Liver (tissue), 9 donors: ENCODE results near the gene C11orf68. TPM values are rescaled to one million over a fixed set of nuclear protein-coding genes. Genes with fewer than 3 reads are reported as not detected.

Experiments
- DNase-seq: peaks from one replicate; pipeline ENCODE4 v3.0.0-alpha.2; 2017; ENCODE audit warnings: low spot score
- H3K27ac ChIP-seq, 2 donors: one replicate each; pipeline ENCODE4 v1.7.0; 2013; ENCODE audit warnings: inconsistent platforms in 2 of 2, low read length in 2 of 2, control low read depth in 1 of 2, low read depth in 1 of 2, mild to moderate bottlenecking in 1 of 2
- H3K27me3 ChIP-seq, 4 donors: one replicate each; pipeline versions ENCODE4 v1.6.1 to v1.7.0; 2013; ENCODE audit warnings: low read length in 3 of 4, inconsistent platforms in 1 of 4, mild to moderate bottlenecking in 1 of 4, moderate library complexity in 1 of 4; ENCODE audit not compliant: control insufficient read depth in 4 of 4, insufficient read depth in 4 of 4
- H3K36me3 ChIP-seq, 4 donors: one replicate each; pipeline versions ENCODE4 v1.6.1 to v1.7.0; 2013; ENCODE audit warnings: low read length in 3 of 4, mild to moderate bottlenecking in 3 of 4, low read depth in 1 of 4, moderate library complexity in 1 of 4; ENCODE audit not compliant: control insufficient read depth in 4 of 4, insufficient read depth in 3 of 4
- H3K4me1 ChIP-seq, 4 donors: one replicate each; pipeline versions ENCODE4 v1.6.1 to v1.7.0; 2013; ENCODE audit warnings: low read length in 3 of 4, mild to moderate bottlenecking in 3 of 4, moderate library complexity in 1 of 4; ENCODE audit not compliant: control insufficient read depth in 4 of 4, insufficient read depth in 4 of 4
- H3K4me3 ChIP-seq, 3 donors: one replicate each; pipeline versions ENCODE4 v1.6.1 to v1.7.0; 2013; ENCODE audit warnings: low read length in 3 of 3, control low read depth in 1 of 3, low read depth in 1 of 3, mild to moderate bottlenecking in 1 of 3
- H3K9ac ChIP-seq, 2 donors: one replicate each; pipeline ENCODE4 v1.7.0; 2013; ENCODE audit warnings: low read length in 2 of 2, mild to moderate bottlenecking in 2 of 2, moderate library complexity in 2 of 2, control low read depth in 1 of 2, low read depth in 1 of 2
- H3K9me3 ChIP-seq, 4 donors: one replicate each; pipeline versions ENCODE4 v1.6.1 to v1.7.0; 2013; ENCODE audit warnings: low read length in 3 of 4; ENCODE audit not compliant: control insufficient read depth in 4 of 4
- EGR1 ChIP-seq, 2 donors: IDR thresholded peaks; 2 replicates each; pipeline ENCODE4 v1.6.1; 2016 to 2018; ENCODE audit warnings: antibody characterized with exemption in 2 of 2, low read depth in 2 of 2
- FOXA1 ChIP-seq: IDR thresholded peaks from 2 replicates; pipeline ENCODE4 v1.6.1; 2016; ENCODE audit warnings: antibody characterized with exemption
- FOXA2 ChIP-seq: IDR thresholded peaks from 2 replicates; pipeline ENCODE4 v1.6.1; 2016; ENCODE audit warnings: antibody characterized with exemption
- GABPA ChIP-seq, 2 donors: IDR thresholded peaks in 1 of 2; conservative IDR thresholded peaks in 1 of 2; 2 replicates each; pipeline ENCODE4 v1.6.1; 2016; ENCODE audit warnings: antibody characterized with exemption in 2 of 2, mild to moderate bottlenecking in 1 of 2, moderate library complexity in 1 of 2
- HNF4G ChIP-seq: IDR thresholded peaks from 2 replicates; pipeline ENCODE4 v1.6.1; 2016; ENCODE audit warnings: antibody characterized with exemption
- JUND ChIP-seq, 2 donors: IDR thresholded peaks; 2 replicates each; pipeline ENCODE4 v1.6.1; 2016; ENCODE audit warnings: antibody characterized with exemption in 2 of 2
- NR2F2 ChIP-seq: IDR thresholded peaks from 2 replicates; pipeline ENCODE4 v1.6.1; 2016; ENCODE audit warnings: antibody characterized with exemption
- RAD21 ChIP-seq, 2 donors: IDR thresholded peaks; 2 replicates each; pipeline ENCODE4 v1.6.1; 2016; ENCODE audit warnings: antibody characterized with exemption in 2 of 2, mild to moderate bottlenecking in 2 of 2
- REST ChIP-seq: IDR thresholded peaks from 2 replicates; pipeline ENCODE4 v1.6.1; 2016; ENCODE audit warnings: antibody characterized with exemption, mild to moderate bottlenecking
- RXRA ChIP-seq, 2 donors: IDR thresholded peaks; 2 replicates each; pipeline ENCODE4 v1.6.1; 2017 to 2018; ENCODE audit warnings: antibody characterized with exemption in 2 of 2, mild to moderate bottlenecking in 1 of 2
- SP1 ChIP-seq: IDR thresholded peaks from 2 replicates; pipeline ENCODE4 v1.6.1; 2018; ENCODE audit warnings: antibody characterized with exemption, mild to moderate bottlenecking
- TAF1 ChIP-seq: conservative IDR thresholded peaks from 2 replicates; pipeline ENCODE4 v1.6.1; 2016; ENCODE audit warnings: antibody characterized with exemption, mild to moderate bottlenecking
- YY1 ChIP-seq: IDR thresholded peaks from 2 replicates; pipeline ENCODE4 v1.6.1; 2016; ENCODE audit warnings: antibody characterized with exemption, mild to moderate bottlenecking
- ZBTB33 ChIP-seq: IDR thresholded peaks from 2 replicates; pipeline ENCODE4 v1.6.1; 2016; ENCODE audit warnings: antibody characterized with exemption
- WGBS: extraction: QIAGEN DNeasy Blood & Tissue Kit; methylation state at CpG from one replicate; pipeline ENCODE4 v1.1.7; 2013; 5-methylcytosine and 5-hydroxymethylcytosine counted together
- polyA plus RNA-seq, 2 donors: library from polyadenylated mRNA; stranded (reverse) in 1 of 2; unstranded in 1 of 2; fragments of 200-250 nt in 1 of 2; fragments of >200 nt in 1 of 2; fragmentation: Nextera tagmentation in 1 of 2; extraction: Ambion mirVana in 1 of 2; gene quantifications; one replicate each; pipeline versions ENCODE4 v1.2.1 to v1.2.3, GENCODE V29; 2013 to 2015
- total RNA-seq, 2 donors: library from RNA; depleted of rRNA; stranded (reverse); fragments of >200 nt; gene quantifications; one replicate each; pipeline ENCODE4 v1.2.3, GENCODE V29; 2014
- TF ChIP-seq, protein P1 (sequence below): fragments of 150-350 bp; IDR thresholded peaks from 2 replicates; pipeline ENCODE4 v1.5.1; 2017; ENCODE audit warnings: improper control_type of control experiment, low read depth, low read length; ENCODE audit not compliant: missing input control
- TF ChIP-seq, protein P2 (sequence below): IDR thresholded peaks from 2 replicates; pipeline ENCODE4 v1.6.1; 2016; ENCODE audit warnings: antibody characterized with exemption
- TF ChIP-seq, protein P3 (sequence below): IDR thresholded peaks from 2 replicates; pipeline ENCODE4 v1.6.1; 2016; ENCODE audit warnings: antibody characterized with exemption
- donor health status: healthy.
- donor health status: healthy.
- donor health status: healthy.
- donor health status: healthy.
- donor health status: healthy.

The C11orf68 gene
- total and polyA plus RNA-seq, 4 donors: 4.4 to 15.4 (median 11.2) TPM

- TF ChIP-seq, protein P1, sequence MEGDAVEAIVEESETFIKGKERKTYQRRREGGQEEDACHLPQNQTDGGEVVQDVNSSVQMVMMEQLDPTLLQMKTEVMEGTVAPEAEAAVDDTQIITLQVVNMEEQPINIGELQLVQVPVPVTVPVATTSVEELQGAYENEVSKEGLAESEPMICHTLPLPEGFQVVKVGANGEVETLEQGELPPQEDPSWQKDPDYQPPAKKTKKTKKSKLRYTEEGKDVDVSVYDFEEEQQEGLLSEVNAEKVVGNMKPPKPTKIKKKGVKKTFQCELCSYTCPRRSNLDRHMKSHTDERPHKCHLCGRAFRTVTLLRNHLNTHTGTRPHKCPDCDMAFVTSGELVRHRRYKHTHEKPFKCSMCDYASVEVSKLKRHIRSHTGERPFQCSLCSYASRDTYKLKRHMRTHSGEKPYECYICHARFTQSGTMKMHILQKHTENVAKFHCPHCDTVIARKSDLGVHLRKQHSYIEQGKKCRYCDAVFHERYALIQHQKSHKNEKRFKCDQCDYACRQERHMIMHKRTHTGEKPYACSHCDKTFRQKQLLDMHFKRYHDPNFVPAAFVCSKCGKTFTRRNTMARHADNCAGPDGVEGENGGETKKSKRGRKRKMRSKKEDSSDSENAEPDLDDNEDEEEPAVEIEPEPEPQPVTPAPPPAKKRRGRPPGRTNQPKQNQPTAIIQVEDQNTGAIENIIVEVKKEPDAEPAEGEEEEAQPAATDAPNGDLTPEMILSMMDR: no peak
- TF ChIP-seq HNF4G: no peak
- no peak for TF ChIP-seq ZBTB33
Measured at GRCh38 chr11:65921876-65922275, 3.0 kb upstream of the C11orf68 start (continued).

- WGBS: 94% methylated on average over 12 of the region's 12 CpGs
- Histone ChIP-seq H3K27ac (no peak overlapping the region), H3K4me3 (no peak overlapping the region), H3K9ac (no peak overlapping the region), H3K9me3 (no peaks in the 10 kb centered on the region), H3K4me1 (peaks cover 7 to 31% (median 21%) of the 10 kb centered on the region in 4 donors), H3K27me3 (no peaks in the 10 kb centered on the region), H3K36me3 (peaks cover 0 to 9% (median 4%) of the 10 kb centered on the region in 4 donors)
- no peak for DNase-seq
- TF ChIP-seq, protein P2, sequence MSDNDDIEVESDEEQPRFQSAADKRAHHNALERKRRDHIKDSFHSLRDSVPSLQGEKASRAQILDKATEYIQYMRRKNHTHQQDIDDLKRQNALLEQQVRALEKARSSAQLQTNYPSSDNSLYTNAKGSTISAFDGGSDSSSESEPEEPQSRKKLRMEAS: no peak
- no peak for TF ChIP-seq GABPA (IDR thresholded peaks at IDR 0.05 in 1 of 2, conservative IDR thresholded peaks at IDR 0.05 in 1 of 2)
- no peak for TF ChIP-seq NR2F2
- TF ChIP-seq TAF1: no peak
Measured at GRCh38 chr11:65921033-65921555, 2.2 kb upstream of the C11orf68 start.

GRCh38 chr11:65920372-65920802 lies 1.5 kb upstream of the C11orf68 start:
- 78% methylated on average over 15 of the region's 15 CpGs for WGBS
- Histone ChIP-seq H3K9me3 (no peaks in the 10 kb centered on the region), H3K27ac (no peak overlapping the region), H3K4me1 (peaks cover 7 to 31% (median 21%) of the 10 kb centered on the region in 4 donors), H3K9ac (peak overlapping the region in 1 of 2 donors; percentile 27), H3K36me3 (peaks cover 0 to 9% (median 4%) of the 10 kb centered on the region in 4 donors), H3K27me3 (no peaks in the 10 kb centered on the region), H3K4me3 (peak overlapping the region in 2 of 3 donors; percentile 76 to 86)
- peak; percentile 59 for DNase-seq
- TF ChIP-seq HNF4G: no peak
- TF ChIP-seq ZBTB33: no peak
- TF ChIP-seq SP1: no peak
- TF ChIP-seq JUND (IDR thresholded peaks at IDR 0.05): no peak
- no peak for TF ChIP-seq GABPA (IDR thresholded peaks at IDR 0.05 in 1 of 2, conservative IDR thresholded peaks at IDR 0.05 in 1 of 2)
- TF ChIP-seq, protein P2: no peak
- TF ChIP-seq RAD21 (IDR thresholded peaks at IDR 0.05): no peak
- TF ChIP-seq FOXA1: no peak
- no peak for TF ChIP-seq RXRA (IDR thresholded peaks at IDR 0.05)
- TF ChIP-seq TAF1: no peak
- no peak for TF ChIP-seq REST
- TF ChIP-seq YY1: no peak
- no peak for TF ChIP-seq EGR1 (IDR thresholded peaks at IDR 0.05; ENCODE audit: low read depth in 2 of 2)
- no peak for TF ChIP-seq NR2F2
- no peak for TF ChIP-seq FOXA2
- TF ChIP-seq, protein P3, sequence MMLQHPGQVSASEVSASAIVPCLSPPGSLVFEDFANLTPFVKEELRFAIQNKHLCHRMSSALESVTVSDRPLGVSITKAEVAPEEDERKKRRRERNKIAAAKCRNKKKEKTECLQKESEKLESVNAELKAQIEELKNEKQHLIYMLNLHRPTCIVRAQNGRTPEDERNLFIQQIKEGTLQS: no peak
